ENCODE results near the gene MCC.

DNA sequence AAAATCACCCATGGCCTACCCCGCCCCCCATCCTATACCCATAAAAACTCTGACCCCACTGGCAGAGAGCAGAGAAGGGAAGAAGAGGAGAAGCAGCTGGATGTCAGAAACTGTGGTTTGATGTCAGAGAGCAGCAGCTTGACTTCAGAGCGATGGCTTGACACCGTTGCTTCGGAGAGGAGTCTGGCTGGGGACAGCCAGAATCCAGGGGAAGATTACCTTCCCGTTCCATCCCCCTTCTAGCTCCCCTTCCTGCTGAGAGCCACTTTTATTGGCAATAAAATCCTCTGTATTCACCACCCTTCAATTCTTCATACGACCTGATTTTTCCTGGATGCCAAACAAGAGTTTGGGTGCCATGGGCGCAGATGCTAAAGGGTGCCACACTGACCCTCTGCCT, 373.7 kb downstream of the MCC start:
- no peak for TF ChIP-seq CTCF (IDR thresholded peaks at IDR 0.05)
- TF ChIP-seq SMAD4 (CRISPR knock-in tag; IDR thresholded peaks at IDR 0.05): no peak
- TF ChIP-seq SMAD3 (CRISPR knock-in tag; IDR thresholded peaks at IDR 0.05; ENCODE audit: borderline replicate concordance): no peak
- TF ChIP-seq, protein P1, sequence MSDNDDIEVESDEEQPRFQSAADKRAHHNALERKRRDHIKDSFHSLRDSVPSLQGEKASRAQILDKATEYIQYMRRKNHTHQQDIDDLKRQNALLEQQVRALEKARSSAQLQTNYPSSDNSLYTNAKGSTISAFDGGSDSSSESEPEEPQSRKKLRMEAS (CRISPR knock-in tag; IDR thresholded peaks at IDR 0.05): no peak
- TF ChIP-seq, protein P2, sequence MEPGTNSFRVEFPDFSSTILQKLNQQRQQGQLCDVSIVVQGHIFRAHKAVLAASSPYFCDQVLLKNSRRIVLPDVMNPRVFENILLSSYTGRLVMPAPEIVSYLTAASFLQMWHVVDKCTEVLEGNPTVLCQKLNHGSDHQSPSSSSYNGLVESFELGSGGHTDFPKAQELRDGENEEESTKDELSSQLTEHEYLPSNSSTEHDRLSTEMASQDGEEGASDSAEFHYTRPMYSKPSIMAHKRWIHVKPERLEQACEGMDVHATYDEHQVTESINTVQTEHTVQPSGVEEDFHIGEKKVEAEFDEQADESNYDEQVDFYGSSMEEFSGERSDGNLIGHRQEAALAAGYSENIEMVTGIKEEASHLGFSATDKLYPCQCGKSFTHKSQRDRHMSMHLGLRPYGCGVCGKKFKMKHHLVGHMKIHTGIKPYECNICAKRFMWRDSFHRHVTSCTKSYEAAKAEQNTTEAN (CRISPR knock-in tag; IDR thresholded peaks at IDR 0.05): no peak
- no peak for TF ChIP-seq ERG (CRISPR knock-in tag; IDR thresholded peaks at IDR 0.05)
- no peak for TF ChIP-seq ZSCAN18 (CRISPR knock-in tag; IDR thresholded peaks at IDR 0.05)
- no peak for TF ChIP-seq TP53 (CRISPR knock-in tag; IDR thresholded peaks at IDR 0.05)
- no peak for TF ChIP-seq ESRRA (CRISPR knock-in tag; IDR thresholded peaks at IDR 0.05; ENCODE audit: borderline replicate concordance)
